ENCODE measurements around the gene MRPS24. TPM values are rescaled to one million over a fixed set of nuclear protein-coding genes. Genes with fewer than 3 reads are reported as not detected.
"Not testable (repeated sequence)": the region's sequence is repeated elsewhere in the genome, so short reads cannot be mapped to it uniquely, and the experiment has no call there.

The MRPS24 gene
- total RNA-seq, 1 experiment from 2014 or later: 181 TPM

DNA sequence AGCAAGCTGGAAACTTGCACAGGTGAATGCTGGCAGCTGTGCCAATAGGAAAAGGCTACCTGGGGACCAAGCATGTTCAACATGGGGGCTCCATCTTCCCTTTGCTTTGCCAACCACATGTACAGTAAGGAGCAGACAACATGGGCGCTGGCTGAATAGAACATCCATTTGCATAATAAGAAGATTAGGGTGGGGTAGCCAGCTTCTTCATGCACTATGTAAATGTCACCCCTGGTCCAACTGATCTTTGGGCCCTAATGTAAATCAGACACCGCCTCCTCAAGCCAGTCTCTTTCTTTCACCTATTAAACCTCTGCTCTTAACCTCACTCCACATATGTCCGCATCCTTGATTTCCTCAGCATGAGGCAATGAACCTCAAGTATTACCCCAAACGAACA, 26.0 kb downstream of the MRPS24 start:
- H3K9me3 ChIP-seq (ENCODE audit: low read depth, low read length, poor library complexity, severe bottlenecking): no peaks in the 10 kb centered on the region
- BruUV-seq (replicated peaks): no TSS peak
- CTCF ChIA-PET: no interaction called here
- no peaks in the 10 kb centered on the region for H3K27me3 ChIP-seq (replicated peaks; ENCODE audit: insufficient read depth, low read depth, low read length, poor library complexity)
- H3K4me3 ChIP-seq (ENCODE audit: low read depth, low read length, poor library complexity, severe bottlenecking): no peak overlapping the region
- no peak for DNase-seq (ENCODE audit: low spot score)
- TF ChIP-seq, protein P1, sequence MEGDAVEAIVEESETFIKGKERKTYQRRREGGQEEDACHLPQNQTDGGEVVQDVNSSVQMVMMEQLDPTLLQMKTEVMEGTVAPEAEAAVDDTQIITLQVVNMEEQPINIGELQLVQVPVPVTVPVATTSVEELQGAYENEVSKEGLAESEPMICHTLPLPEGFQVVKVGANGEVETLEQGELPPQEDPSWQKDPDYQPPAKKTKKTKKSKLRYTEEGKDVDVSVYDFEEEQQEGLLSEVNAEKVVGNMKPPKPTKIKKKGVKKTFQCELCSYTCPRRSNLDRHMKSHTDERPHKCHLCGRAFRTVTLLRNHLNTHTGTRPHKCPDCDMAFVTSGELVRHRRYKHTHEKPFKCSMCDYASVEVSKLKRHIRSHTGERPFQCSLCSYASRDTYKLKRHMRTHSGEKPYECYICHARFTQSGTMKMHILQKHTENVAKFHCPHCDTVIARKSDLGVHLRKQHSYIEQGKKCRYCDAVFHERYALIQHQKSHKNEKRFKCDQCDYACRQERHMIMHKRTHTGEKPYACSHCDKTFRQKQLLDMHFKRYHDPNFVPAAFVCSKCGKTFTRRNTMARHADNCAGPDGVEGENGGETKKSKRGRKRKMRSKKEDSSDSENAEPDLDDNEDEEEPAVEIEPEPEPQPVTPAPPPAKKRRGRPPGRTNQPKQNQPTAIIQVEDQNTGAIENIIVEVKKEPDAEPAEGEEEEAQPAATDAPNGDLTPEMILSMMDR (conservative IDR thresholded peaks at IDR 0.05; ENCODE audit: low read depth, low read length): no peak
- TF ChIP-seq EZH2 (IDR thresholded peaks at IDR 0.05; ENCODE audit: borderline replicate concordance, low read depth, low read length, poor library complexity, severe bottlenecking): no peak
- H3K4me1 ChIP-seq (ENCODE audit: insufficient read depth, low read length, poor library complexity, severe bottlenecking): no peaks in the 10 kb centered on the region
- intact Hi-C loops (cut with micrococcal nuclease; ENCODE audit: unreplicated experiment): no loop called here
- no peaks in the 10 kb centered on the region for H3K36me3 ChIP-seq (ENCODE audit: insufficient read depth, low read length, poor library complexity, severe bottlenecking)
- no peak overlapping the region for H3K27ac ChIP-seq (ENCODE audit: low read depth, low read length, poor library complexity, severe bottlenecking)
- POLR2A ChIA-PET (ENCODE audit: low non-redundant PET): no interaction called here

DNA sequence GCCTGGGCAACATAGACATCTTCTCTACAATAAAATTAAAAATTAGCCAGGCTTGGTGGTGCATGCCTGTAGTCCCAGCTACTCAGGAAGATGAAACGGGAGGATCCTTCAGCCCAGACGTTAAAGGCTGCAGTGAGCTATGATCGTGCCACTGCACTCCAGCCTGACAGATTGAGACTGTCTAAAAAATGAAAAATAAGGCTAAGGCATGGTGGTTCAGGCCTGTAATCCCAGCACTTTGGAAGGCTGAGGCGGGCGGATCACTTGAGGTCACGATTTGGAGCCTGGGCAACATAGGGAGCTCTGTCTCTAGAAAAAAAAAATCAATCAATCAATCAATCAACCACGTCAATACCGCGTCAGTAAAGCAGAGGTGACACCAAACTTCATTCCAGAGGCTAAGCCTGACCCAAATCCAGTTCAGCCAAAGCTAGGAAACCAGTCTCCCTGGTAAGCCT, 31.1 kb downstream of the MRPS24 start:
- no peak overlapping the region for H3K27ac ChIP-seq (ENCODE audit: low read depth, low read length, poor library complexity, severe bottlenecking)
- POLR2A ChIA-PET (ENCODE audit: low non-redundant PET): interaction anchor here (0.6 kb wide), 1 partner anchor 1071 kb away, joined by 3 read pairs; no protein-coding TSS in a partner anchor
- CTCF ChIA-PET: interaction anchor here (0.9 kb wide), 1 partner anchor 256 kb away, joined by 9 read pairs; the partner anchor contains the start of gene STK17A
- no peaks in the 10 kb centered on the region for H3K4me1 ChIP-seq (ENCODE audit: insufficient read depth, low read length, poor library complexity, severe bottlenecking)
- intact Hi-C loops (cut with micrococcal nuclease; ENCODE audit: unreplicated experiment): loop anchor here (2.0 to 5.0 kb wide), 4 partner anchors 111 to 896 kb away; partner anchors contain the start of genes COA1 and STK17A
- no peaks in the 10 kb centered on the region for H3K9me3 ChIP-seq (ENCODE audit: low read depth, low read length, poor library complexity, severe bottlenecking)
- no peak overlapping the region for H3K4me3 ChIP-seq (ENCODE audit: low read depth, low read length, poor library complexity, severe bottlenecking)
- H3K27me3 ChIP-seq (replicated peaks; ENCODE audit: insufficient read depth, low read depth, low read length, poor library complexity): no peaks in the 10 kb centered on the region
- H3K36me3 ChIP-seq (ENCODE audit: insufficient read depth, low read length, poor library complexity, severe bottlenecking): no peaks in the 10 kb centered on the region
- BruUV-seq (replicated peaks): no TSS peak
- TF ChIP-seq, protein P1 (conservative IDR thresholded peaks at IDR 0.05; ENCODE audit: low read depth, low read length): no peak
- TF ChIP-seq EZH2 (IDR thresholded peaks at IDR 0.05; ENCODE audit: borderline replicate concordance, low read depth, low read length, poor library complexity, severe bottlenecking): no peak
- DNase-seq (ENCODE audit: low spot score): no peak

DNA sequence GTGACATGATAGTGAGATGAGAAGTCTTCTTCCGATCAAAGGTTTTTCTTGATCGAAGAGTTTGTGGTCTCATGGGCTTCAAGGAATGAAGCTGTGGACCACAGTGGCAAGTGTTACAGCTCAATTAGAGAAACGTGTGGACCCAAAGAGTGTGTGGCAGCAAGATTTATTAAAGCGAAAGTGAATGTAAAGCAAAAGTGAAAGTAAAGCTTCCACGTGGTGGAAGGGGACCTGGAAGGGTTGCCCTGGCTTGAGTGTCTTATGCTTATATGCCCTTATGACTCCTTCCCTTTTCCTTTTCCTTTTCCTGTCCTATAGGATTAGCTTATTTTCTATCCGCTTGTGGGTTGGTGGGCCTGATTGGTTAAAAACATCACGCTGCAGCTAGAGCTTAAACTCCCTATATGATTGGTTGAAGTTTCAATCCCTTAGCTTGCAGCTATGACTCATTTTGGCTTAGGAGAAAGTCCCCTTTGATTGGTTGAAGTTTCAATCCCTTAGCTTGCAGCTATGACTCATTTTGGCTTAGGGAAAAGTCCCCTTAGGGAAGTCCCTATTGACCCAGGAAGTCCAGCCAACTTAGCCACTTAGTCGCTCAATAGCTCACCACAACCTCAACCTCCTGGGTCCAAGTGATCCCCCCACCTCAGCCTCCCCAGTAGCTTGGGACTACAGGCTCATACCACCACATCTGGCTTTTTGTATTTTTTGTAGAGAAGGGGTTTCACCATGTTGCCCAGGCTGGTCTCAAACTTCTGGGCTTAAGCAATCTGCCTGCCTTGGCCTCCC, 34.7 kb downstream of the MRPS24 start:
- H3K9me3 ChIP-seq (ENCODE audit: low read depth, low read length, poor library complexity, severe bottlenecking): peaks cover 7% of the 10 kb centered on the region
- no peaks in the 10 kb centered on the region for H3K36me3 ChIP-seq (ENCODE audit: insufficient read depth, low read length, poor library complexity, severe bottlenecking)
- peak; percentile 19 for DNase-seq (ENCODE audit: low spot score)
- no TSS peak for BruUV-seq (replicated peaks)
- TF ChIP-seq EZH2 (IDR thresholded peaks at IDR 0.05; ENCODE audit: borderline replicate concordance, low read depth, low read length, poor library complexity, severe bottlenecking): no peak
- TF ChIP-seq, protein P1 (conservative IDR thresholded peaks at IDR 0.05; ENCODE audit: low read depth, low read length): no peak
- no peaks in the 10 kb centered on the region for H3K27me3 ChIP-seq (replicated peaks; ENCODE audit: insufficient read depth, low read depth, low read length, poor library complexity)
- no peaks in the 10 kb centered on the region for H3K4me1 ChIP-seq (ENCODE audit: insufficient read depth, low read length, poor library complexity, severe bottlenecking)
- peak overlapping the region; percentile 30 for H3K4me3 ChIP-seq (ENCODE audit: low read depth, low read length, poor library complexity, severe bottlenecking)
- ChIA-PET CTCF (no interaction called here), POLR2A (ENCODE audit: low non-redundant PET) (no interaction called here)
- intact Hi-C loops (cut with micrococcal nuclease; ENCODE audit: unreplicated experiment): loop anchor here (5.0 kb wide), 3 partner anchors 107 to 892 kb away; partner anchors contain the start of gene COA1
- no peak overlapping the region for H3K27ac ChIP-seq (ENCODE audit: low read depth, low read length, poor library complexity, severe bottlenecking)

DNA sequence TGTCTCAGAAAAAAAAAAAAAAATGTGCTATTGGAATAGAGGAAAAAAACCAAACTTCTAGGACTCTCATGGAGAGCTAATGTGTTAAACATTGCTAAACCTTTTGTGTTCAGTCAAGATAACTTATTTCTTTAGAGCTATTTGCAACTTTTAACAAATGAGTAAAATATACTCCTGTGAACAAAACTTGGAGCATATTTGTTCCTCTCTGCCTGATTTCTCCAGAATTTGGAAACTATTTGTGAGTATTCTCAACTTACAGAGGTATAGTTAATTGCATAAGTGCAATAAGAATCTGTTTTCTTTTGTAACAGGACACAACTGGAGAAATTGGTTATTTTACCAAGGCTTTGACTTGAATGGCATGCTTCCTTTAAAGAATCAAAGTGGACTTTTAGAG, 38.4 kb downstream of the MRPS24 start:
- H3K4me3 ChIP-seq (ENCODE audit: low read depth, low read length, poor library complexity, severe bottlenecking); DNase-seq (ENCODE audit: low spot score); H3K9me3 ChIP-seq (ENCODE audit: low read depth, low read length, poor library complexity, severe bottlenecking); H3K27me3 ChIP-seq (replicated peaks; ENCODE audit: insufficient read depth, low read depth, low read length, poor library complexity); H3K36me3 ChIP-seq (ENCODE audit: insufficient read depth, low read length, poor library complexity, severe bottlenecking); H3K4me1 ChIP-seq (ENCODE audit: insufficient read depth, low read length, poor library complexity, severe bottlenecking); BruUV-seq (replicated peaks); CTCF ChIA-PET; intact Hi-C loops (cut with micrococcal nuclease; ENCODE audit: unreplicated experiment); H3K27ac ChIP-seq (ENCODE audit: low read depth, low read length, poor library complexity, severe bottlenecking); POLR2A ChIA-PET (ENCODE audit: low non-redundant PET): not testable (repeated sequence)

Measured in A673 (cell line).